Measurements from ENCODE around the gene NSMCE1.
"Not testable (repeated sequence)": the region's sequence is repeated elsewhere in the genome, so short reads cannot be mapped to it uniquely, and the experiment has no call there.

Gene NSMCE1

DNA sequence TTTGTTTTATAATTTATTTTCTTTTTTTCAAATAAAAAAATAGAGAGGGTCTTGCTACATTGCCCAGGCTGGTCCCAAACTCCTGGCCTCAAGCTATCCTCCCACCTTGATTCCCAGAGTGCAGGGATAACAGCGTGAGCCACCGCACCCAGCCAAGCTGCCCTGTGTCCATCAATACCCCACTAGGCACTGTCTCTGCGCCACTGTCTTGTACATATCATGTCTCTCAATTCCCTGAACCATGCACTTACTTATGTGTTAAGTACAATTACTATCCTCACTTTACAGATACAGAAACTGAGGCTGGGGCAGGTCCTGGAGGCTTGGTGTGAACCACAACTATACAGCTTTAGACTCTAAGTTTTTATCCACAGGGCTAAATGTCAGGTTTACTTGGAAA, 11.7 kb downstream of the NSMCE1 start:
- WGBS, 2 experiments, result 95 to 97% methylated on average over 3 of the region's 3 CpGs
- peaks cover 5% of the 10 kb centered on the region for H3K4me1 ChIP-seq (ENCODE audit: control insufficient read depth, insufficient read depth, low read length)

DNA sequence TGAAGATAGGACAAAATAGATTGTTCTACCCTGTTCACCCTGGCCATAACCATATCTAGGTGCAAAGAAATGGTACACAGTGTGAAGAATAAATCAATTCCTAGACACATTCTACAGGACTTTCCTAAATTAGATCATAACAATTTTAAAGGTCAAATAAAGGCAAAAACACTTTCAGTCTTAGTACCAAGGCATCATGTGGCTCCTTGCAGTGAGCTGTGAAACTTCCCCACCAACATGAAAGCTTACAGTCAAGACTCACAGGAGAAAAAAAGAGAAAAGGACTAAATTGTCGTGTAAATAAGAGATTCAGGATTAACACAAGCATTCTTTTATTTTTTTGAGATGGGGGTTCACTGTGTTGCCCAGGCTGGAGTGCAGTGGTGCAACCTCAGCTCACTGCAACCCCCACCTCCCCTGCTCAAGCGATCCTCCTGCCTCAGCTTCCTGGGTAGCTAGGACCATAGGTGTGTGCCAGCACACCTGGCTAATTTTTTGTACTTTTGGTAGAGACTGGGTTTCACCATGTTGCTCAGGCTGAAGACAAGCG, 14.2 kb downstream of the NSMCE1 start:
- H3K27ac ChIP-seq (ENCODE audit: insufficient read depth, low read depth, low read length, poor library complexity, severe bottlenecking), result no peak overlapping the region
- H3K4me3 ChIP-seq (ENCODE audit: insufficient read depth, low read depth, low read length), result no peak overlapping the region
- H3K27me3 ChIP-seq (ENCODE audit: control insufficient read depth, insufficient read depth, low read length, poor library complexity, severe bottlenecking), result no peaks in the 10 kb centered on the region
- peaks cover 4% of the 10 kb centered on the region for H3K4me1 ChIP-seq (ENCODE audit: control insufficient read depth, insufficient read depth, low read length)
- 86 to 88% methylated on average over 3 of the region's 3 CpGs for WGBS, 2 experiments
- no peaks in the 10 kb centered on the region for H3K9me3 ChIP-seq (ENCODE audit: control insufficient read depth, low read length)
- H3K36me3 ChIP-seq (ENCODE audit: control insufficient read depth, insufficient read depth, low read length), result peaks cover 8% of the 10 kb centered on the region

More for the DNA sequence above, 11.7 kb downstream of the NSMCE1 start:
- Histone ChIP-seq H3K4me3 (ENCODE audit: insufficient read depth, low read depth, low read length) (no peak overlapping the region), H3K36me3 (ENCODE audit: control insufficient read depth, insufficient read depth, low read length) (peaks cover 8% of the 10 kb centered on the region), H3K27me3 (ENCODE audit: control insufficient read depth, insufficient read depth, low read length, poor library complexity, severe bottlenecking) (no peaks in the 10 kb centered on the region), H3K27ac (ENCODE audit: insufficient read depth, low read depth, low read length, poor library complexity, severe bottlenecking) (no peak overlapping the region), H3K9me3 (ENCODE audit: control insufficient read depth, low read length) (no peaks in the 10 kb centered on the region)

DNA sequence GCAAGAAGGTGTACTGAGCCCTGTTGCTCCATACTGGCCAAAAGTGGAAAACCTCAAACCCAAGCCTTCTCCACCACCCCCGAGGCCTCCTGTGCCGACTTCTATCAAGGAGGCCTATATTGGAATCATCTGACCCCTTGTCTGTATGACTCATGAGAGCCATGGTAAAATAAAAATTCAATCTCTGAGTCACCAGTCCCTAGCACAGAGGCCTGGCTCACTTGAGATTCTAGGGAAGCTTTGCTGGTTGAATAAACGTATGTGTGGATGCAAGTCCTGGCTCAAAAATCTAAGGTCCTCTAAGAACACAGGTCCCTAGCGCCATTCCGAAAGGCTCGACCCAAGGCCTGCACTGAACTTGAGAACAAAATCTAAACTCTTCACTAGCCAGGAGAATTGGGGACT, 15.0 kb downstream of the NSMCE1 start:
- H3K27ac ChIP-seq (ENCODE audit: insufficient read depth, low read depth, low read length, poor library complexity, severe bottlenecking), result no peak overlapping the region

DNA sequence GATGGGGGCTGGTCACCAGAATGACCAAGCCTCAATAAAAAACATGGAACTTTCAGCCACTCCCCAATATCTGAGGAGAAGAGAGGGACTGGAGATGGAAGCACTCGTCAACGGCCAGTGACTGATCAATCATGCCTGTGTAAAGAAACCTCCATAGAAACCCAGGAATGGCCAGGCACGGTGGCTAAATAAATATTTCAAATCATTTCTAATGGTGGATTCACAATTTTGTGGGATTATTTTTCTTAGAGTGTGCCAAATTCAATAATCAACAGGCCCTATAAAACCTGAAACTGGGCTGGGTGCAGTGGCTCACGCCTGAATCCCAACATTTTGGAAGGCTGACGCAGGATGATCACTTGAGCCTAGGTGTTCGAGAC, 16.4 kb downstream of the NSMCE1 start:
- no peaks in the 10 kb centered on the region for H3K4me1 ChIP-seq (ENCODE audit: control insufficient read depth, insufficient read depth, low read length)
- peaks cover 8% of the 10 kb centered on the region for H3K36me3 ChIP-seq (ENCODE audit: control insufficient read depth, insufficient read depth, low read length)
- H3K9me3 ChIP-seq (ENCODE audit: control insufficient read depth, low read length), result no peaks in the 10 kb centered on the region
- no peaks in the 10 kb centered on the region for H3K27me3 ChIP-seq (ENCODE audit: control insufficient read depth, insufficient read depth, low read length, poor library complexity, severe bottlenecking)
- 90 to 94% methylated on average over 6 of the region's 6 CpGs for WGBS, 2 experiments
- no peak overlapping the region for H3K27ac ChIP-seq (ENCODE audit: insufficient read depth, low read depth, low read length, poor library complexity, severe bottlenecking)
- H3K4me3 ChIP-seq (ENCODE audit: insufficient read depth, low read depth, low read length), result no peak overlapping the region

More for the DNA sequence above, 15.0 kb downstream of the NSMCE1 start:
- 94 to 97% methylated on average over 6 of the region's 6 CpGs for WGBS, 2 experiments
- Histone ChIP-seq H3K4me3 (ENCODE audit: insufficient read depth, low read depth, low read length) (no peak overlapping the region), H3K36me3 (ENCODE audit: control insufficient read depth, insufficient read depth, low read length) (peaks cover 8% of the 10 kb centered on the region), H3K4me1 (ENCODE audit: control insufficient read depth, insufficient read depth, low read length) (no peaks in the 10 kb centered on the region), H3K9me3 (ENCODE audit: control insufficient read depth, low read length) (no peaks in the 10 kb centered on the region), H3K27me3 (ENCODE audit: control insufficient read depth, insufficient read depth, low read length, poor library complexity, severe bottlenecking) (no peaks in the 10 kb centered on the region)

DNA sequence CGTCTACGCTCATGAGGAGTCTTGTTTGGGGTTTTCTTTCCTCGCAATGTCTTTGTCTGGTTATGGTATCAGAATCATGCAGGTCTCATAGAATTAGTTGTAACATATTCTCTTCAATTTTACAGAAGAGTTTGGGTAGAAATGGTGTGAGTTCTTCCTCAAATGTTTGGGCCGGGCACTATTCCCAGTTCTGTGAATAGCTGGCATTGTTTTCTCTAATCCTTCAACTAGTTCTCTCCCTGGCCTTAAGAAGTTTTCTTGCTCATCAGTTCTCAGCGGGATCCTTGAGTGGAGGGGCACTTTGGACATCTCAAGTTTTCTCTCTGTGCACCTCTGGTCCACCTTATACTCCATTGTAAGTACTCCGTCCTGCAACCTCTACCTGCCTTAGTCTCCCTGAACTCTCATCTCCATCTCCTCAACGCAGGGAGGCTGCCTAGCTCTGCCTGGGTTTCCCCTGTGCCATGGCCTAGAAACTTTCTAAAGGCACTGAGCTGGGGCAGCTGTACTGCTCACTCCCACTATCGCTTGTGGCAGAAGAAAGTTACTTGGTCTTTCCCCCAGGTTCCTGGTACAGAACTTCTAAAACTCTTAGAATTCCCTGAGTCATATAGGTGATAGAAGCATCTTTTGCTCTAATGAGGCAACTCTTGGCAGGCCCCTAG, 16.9 kb downstream of the NSMCE1 start:
- H3K9me3 ChIP-seq (ENCODE audit: control insufficient read depth, low read length), result no peaks in the 10 kb centered on the region
- H3K4me3 ChIP-seq (ENCODE audit: insufficient read depth, low read depth, low read length), result no peak overlapping the region
- H3K4me1 ChIP-seq (ENCODE audit: control insufficient read depth, insufficient read depth, low read length), result no peaks in the 10 kb centered on the region
- peaks cover 8% of the 10 kb centered on the region for H3K36me3 ChIP-seq (ENCODE audit: control insufficient read depth, insufficient read depth, low read length)
- H3K27me3 ChIP-seq (ENCODE audit: control insufficient read depth, insufficient read depth, low read length, poor library complexity, severe bottlenecking), result no peaks in the 10 kb centered on the region
- WGBS, 2 experiments, result 93% methylated on average over 8 of the region's 8 CpGs
- no peak overlapping the region for H3K27ac ChIP-seq (ENCODE audit: insufficient read depth, low read depth, low read length, poor library complexity, severe bottlenecking)

DNA sequence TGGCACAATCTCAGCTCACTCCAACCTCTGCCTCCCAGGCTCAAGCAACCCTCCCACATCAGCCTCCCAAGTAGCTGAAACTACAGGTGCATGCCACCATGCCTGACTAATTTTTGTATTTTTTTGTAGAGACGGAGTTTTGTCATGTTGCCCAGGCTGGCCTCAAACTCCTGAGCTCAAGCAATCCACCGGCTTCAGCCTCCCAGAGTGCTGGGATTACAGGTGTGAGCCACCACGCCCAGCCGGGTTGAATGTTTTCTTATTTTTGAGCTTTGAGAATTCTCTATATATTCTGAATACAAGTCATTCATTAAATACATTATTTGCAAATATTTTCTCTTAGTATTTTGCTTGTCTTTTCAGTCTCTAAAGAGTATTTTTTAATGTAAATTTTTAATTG, 19.7 kb downstream of the NSMCE1 start:
- H3K9me3 ChIP-seq (ENCODE audit: control insufficient read depth, low read length); H3K27ac ChIP-seq (ENCODE audit: insufficient read depth, low read depth, low read length, poor library complexity, severe bottlenecking); H3K4me3 ChIP-seq (ENCODE audit: insufficient read depth, low read depth, low read length); H3K27me3 ChIP-seq (ENCODE audit: control insufficient read depth, insufficient read depth, low read length, poor library complexity, severe bottlenecking); H3K4me1 ChIP-seq (ENCODE audit: control insufficient read depth, insufficient read depth, low read length); H3K36me3 ChIP-seq (ENCODE audit: control insufficient read depth, insufficient read depth, low read length): not testable (repeated sequence)
- 87 to 99% methylated on average over 4 of the region's 4 CpGs for WGBS, 2 experiments

DNA sequence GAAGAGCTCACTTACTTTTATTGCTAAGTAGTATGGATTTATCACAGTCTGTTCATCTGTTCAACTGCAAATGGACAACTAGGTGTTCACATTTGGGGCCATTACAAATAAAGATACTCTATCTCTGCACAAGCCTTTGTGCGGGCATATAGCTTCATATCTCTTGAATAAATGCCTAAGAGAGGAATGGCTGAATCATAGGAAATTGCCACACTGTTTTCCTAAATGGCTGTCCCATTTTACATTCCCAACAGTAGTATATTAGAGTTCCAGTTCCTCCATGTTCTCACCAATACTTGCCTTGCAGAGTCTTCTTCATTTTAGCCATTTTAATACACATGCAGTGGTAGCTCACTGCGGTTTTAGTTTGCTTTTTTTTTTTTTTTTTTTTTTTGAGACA, 20.5 kb downstream of the NSMCE1 start:
- no peak overlapping the region for H3K4me3 ChIP-seq (ENCODE audit: insufficient read depth, low read depth, low read length)
- H3K27ac ChIP-seq (ENCODE audit: insufficient read depth, low read depth, low read length, poor library complexity, severe bottlenecking), result no peak overlapping the region
- H3K27me3 ChIP-seq (ENCODE audit: control insufficient read depth, insufficient read depth, low read length, poor library complexity, severe bottlenecking), result no peaks in the 10 kb centered on the region
- H3K9me3 ChIP-seq (ENCODE audit: control insufficient read depth, low read length), result no peaks in the 10 kb centered on the region
- no peaks in the 10 kb centered on the region for H3K36me3 ChIP-seq (ENCODE audit: control insufficient read depth, insufficient read depth, low read length)
- WGBS, 2 experiments, result 94 to 97% methylated on average over 2 of the region's 2 CpGs
- H3K4me1 ChIP-seq (ENCODE audit: control insufficient read depth, insufficient read depth, low read length), result peaks cover 7% of the 10 kb centered on the region

DNA sequence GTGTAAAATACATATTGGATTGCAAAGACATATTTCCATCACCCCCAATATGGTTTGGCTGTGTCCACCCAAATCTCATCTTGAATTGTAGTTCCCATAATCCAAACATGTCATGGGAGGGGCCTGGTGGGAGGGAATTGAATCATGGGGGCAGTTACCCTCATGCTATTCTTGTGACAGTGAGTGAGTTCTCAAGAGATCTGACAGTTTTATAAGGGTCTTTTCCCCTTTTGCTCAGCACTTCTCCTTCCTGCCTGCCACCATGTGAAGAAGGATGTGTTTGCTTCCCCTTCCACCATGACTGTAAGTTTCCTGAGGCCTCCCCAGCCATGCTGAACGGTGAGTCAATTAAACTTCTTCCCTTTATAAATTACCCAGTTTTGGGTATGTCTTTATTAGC, 21.5 kb downstream of the NSMCE1 start:
- peaks cover 15% of the 10 kb centered on the region for H3K4me1 ChIP-seq (ENCODE audit: control insufficient read depth, insufficient read depth, low read length)
- H3K27me3 ChIP-seq (ENCODE audit: control insufficient read depth, insufficient read depth, low read length, poor library complexity, severe bottlenecking); H3K9me3 ChIP-seq (ENCODE audit: control insufficient read depth, low read length); H3K27ac ChIP-seq (ENCODE audit: insufficient read depth, low read depth, low read length, poor library complexity, severe bottlenecking); H3K36me3 ChIP-seq (ENCODE audit: control insufficient read depth, insufficient read depth, low read length); H3K4me3 ChIP-seq (ENCODE audit: insufficient read depth, low read depth, low read length): not testable (repeated sequence)
- WGBS, 2 experiments, result 91 to 93% methylated on average over 1 of the region's 1 CpG

DNA sequence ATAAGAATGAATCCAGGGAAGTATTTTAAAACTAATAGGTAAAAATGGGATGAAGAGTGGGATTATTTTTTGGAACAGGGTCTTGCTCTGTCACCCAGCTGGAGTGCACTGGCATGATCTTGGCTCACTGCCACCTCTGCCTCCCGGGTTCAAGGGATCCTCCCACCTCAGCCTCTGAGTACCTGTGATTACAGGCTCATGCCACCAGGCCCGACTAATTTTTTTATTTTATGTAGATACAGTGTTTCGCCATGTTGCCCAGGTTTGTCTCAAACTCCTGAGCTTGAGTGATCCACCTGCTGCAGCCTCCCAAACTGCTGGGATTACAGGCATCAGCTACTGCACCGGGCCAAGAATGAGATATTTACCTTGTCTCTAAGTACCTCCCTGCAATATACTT, 22.1 kb downstream of the NSMCE1 start:
- Histone ChIP-seq H3K4me3 (ENCODE audit: insufficient read depth, low read depth, low read length) (no peak overlapping the region), H3K9me3 (ENCODE audit: control insufficient read depth, low read length) (no peaks in the 10 kb centered on the region), H3K36me3 (ENCODE audit: control insufficient read depth, insufficient read depth, low read length) (no peaks in the 10 kb centered on the region), H3K27me3 (ENCODE audit: control insufficient read depth, insufficient read depth, low read length, poor library complexity, severe bottlenecking) (no peaks in the 10 kb centered on the region), H3K27ac (ENCODE audit: insufficient read depth, low read depth, low read length, poor library complexity, severe bottlenecking) (no peak overlapping the region), H3K4me1 (ENCODE audit: control insufficient read depth, insufficient read depth, low read length) (peaks cover 15% of the 10 kb centered on the region)
- 87 to 91% methylated on average over 4 of the region's 4 CpGs for WGBS, 2 experiments

DNA sequence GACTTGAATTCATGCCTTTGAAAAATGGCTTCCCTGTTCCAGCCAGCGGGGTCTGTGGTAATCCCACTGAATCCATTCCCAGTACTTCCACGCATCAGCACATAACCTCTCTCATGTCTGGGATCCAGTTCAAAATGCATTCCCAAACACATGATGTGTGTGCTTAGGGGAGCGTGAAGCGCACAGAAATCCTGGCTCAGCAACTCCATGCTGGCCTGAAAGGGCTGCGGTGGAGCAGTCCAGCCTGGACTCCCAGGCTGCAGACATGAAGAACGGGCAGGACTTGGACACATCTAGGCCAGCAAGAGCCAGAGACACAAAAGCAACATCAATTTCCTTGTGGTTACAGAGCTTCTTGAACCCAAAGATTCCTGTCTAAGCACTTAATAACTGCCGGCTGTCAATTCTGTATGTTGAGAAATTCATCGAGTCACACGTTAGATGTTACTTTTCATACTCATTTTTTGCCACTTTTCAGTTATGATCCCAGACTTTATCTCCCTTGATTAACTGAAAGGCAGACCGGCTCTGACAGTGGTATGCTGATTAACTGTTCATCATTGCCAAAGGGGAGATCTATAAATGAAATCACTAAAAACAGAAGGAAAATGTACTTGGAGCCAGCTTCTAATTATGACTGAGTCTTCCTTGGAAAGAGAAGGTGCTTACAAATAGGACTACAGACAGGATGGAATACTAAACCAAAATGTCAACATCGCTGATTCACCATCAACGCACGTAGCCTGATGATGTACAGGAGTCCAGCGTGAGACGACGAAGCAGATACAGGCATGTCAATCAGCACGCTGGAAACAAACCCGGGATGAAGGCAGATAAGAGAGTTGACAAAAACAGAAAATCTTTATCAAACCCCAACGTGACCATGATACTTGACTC, 23.0 kb downstream of the NSMCE1 start:
- no peak overlapping the region for H3K27ac ChIP-seq (ENCODE audit: insufficient read depth, low read depth, low read length, poor library complexity, severe bottlenecking)
- H3K27me3 ChIP-seq (ENCODE audit: control insufficient read depth, insufficient read depth, low read length, poor library complexity, severe bottlenecking), result no peaks in the 10 kb centered on the region
- H3K36me3 ChIP-seq (ENCODE audit: control insufficient read depth, insufficient read depth, low read length), result no peaks in the 10 kb centered on the region
- no peaks in the 10 kb centered on the region for H3K9me3 ChIP-seq (ENCODE audit: control insufficient read depth, low read length)
- peaks cover 15% of the 10 kb centered on the region for H3K4me1 ChIP-seq (ENCODE audit: control insufficient read depth, insufficient read depth, low read length)
- H3K4me3 ChIP-seq (ENCODE audit: insufficient read depth, low read depth, low read length), result no peak overlapping the region
- WGBS, 2 experiments, result 94 to 95% methylated on average over 19 of the region's 19 CpGs
